CD4-positive, alpha-beta T cell (primary cell): ENCODE results near the gene FAM187B. TPM values are rescaled to one million over a fixed set of nuclear protein-coding genes. Genes with fewer than 3 reads are reported as not detected.
A peak's percentile ranks its signal among the peaks of the same experiment; 100 is the strongest.

Experiments used
- ATAC-seq: fragments of 200-7000 bp; cut with Tn5 transposase; one replicate; pipeline ENCODE4 v1.10.0; 2022; ENCODE audit warnings: mild to moderate bottlenecking; ENCODE audit not compliant: poor library complexity
- CTCF ChIA-PET: fragments of 350-600 bp; sonication (Branson Sonifier 250); formaldehyde crosslinking; loops from one replicate; lab custom pipeline; 2021; ENCODE audit warnings: antibody characterized with exemption, inconsistent platforms; lab: Charles Lee
- POLR2A ChIA-PET: fragments of 350-600 bp; sonication (Branson Sonifier 250); formaldehyde crosslinking; loops from one replicate; lab custom pipeline; 2021; ENCODE audit warnings: antibody characterized with exemption, inconsistent platforms; lab: Charles Lee
- DNase-seq, 14 experiments: peaks; one replicate each; pipeline ENCODE4 v3.0.0-alpha.2; 2013 to 2020; ENCODE audit warnings: mixed read lengths in 2 of 14
- H3K27ac ChIP-seq, 2 donors: one replicate each; pipeline versions ENCODE4 v1.5.1 to v1.7.0; 2013; ENCODE audit warnings: low read length in 2 of 2, low read depth in 1 of 2, mild to moderate bottlenecking in 1 of 2
- H3K27me3 ChIP-seq, 2 experiments: 1 replicate in 1 of 2; 2 replicates in 1 of 2; pipeline versions ENCODE4 v1.6.1 to v1.7.0; 2013; ENCODE audit warnings: low read length in 2 of 2, control low read depth in 1 of 2, mild to moderate bottlenecking in 1 of 2, moderate library complexity in 1 of 2; ENCODE audit not compliant: insufficient read depth in 2 of 2, control insufficient read depth in 1 of 2
- H3K36me3 ChIP-seq: one replicate; pipeline ENCODE4 v1.6.1; 2013; ENCODE audit warnings: low read length, control low read depth; ENCODE audit not compliant: insufficient read depth
- H3K4me1 ChIP-seq: one replicate; pipeline ENCODE4 v1.6.1; 2013; ENCODE audit warnings: low read length, control low read depth; ENCODE audit not compliant: insufficient read depth
- H3K4me3 ChIP-seq: one replicate; pipeline ENCODE4 v1.5.1; 2013; ENCODE audit warnings: mild to moderate bottlenecking, low read length, moderate library complexity
- H3K9me3 ChIP-seq, 2 experiments: 1 replicate in 1 of 2; 2 replicates in 1 of 2; pipeline versions ENCODE4 v1.6.1 to v1.7.0; 2013; ENCODE audit warnings: low read length in 2 of 2, mild to moderate bottlenecking in 2 of 2, control low read depth in 1 of 2, moderate library complexity in 1 of 2; ENCODE audit not compliant: control insufficient read depth in 1 of 2, insufficient read depth in 1 of 2
- H3K27ac Mint-ChIP-seq: one replicate; pipeline ENCODE4 v1.8.0; 2020; ENCODE audit warnings: mixed read lengths
- H3K27me3 Mint-ChIP-seq: one replicate; pipeline ENCODE4 v1.8.0; 2021; ENCODE audit warnings: mixed read lengths
- H3K36me3 Mint-ChIP-seq: one replicate; pipeline ENCODE4 v1.8.0; 2021; ENCODE audit warnings: low read depth, mixed read lengths
- H3K4me1 Mint-ChIP-seq: one replicate; pipeline ENCODE4 v1.8.0; 2021; ENCODE audit warnings: low read depth, mixed read lengths
- H3K4me3 Mint-ChIP-seq: one replicate; pipeline ENCODE4 v1.8.0; 2020; ENCODE audit warnings: mild to moderate bottlenecking, mixed read lengths
- H3K9me3 Mint-ChIP-seq: one replicate; pipeline ENCODE4 v1.8.0; 2020; ENCODE audit warnings: mixed read lengths
- intact Hi-C, 2 experiments: fragments of 100-400 bp; cut with DNase I in 1 of 2; cut with micrococcal nuclease in 1 of 2; formaldehyde crosslinking; loops; one replicate each; pipeline versions ENCODE4 v1.15.1 to v1.9.0; 2023 to 2025; cut with DNase I, micrococcal nuclease
- total RNA-seq, 174 experiments: library from RNA in 2 of 174; stranded (reverse) in 2 of 174; gene quantifications; one replicate each; pipeline ENCODE4 v1.2.3 and lab custom pipeline; 2021 to 2026
- TF ChIP-seq, protein P1 (sequence below): fragments of 200-600 bp; IDR thresholded peaks from one replicate; pipeline ENCODE4 v1.8.0; 2022; ENCODE audit warnings: antibody characterized with exemption, mild to moderate bottlenecking

Gene FAM187B
- total RNA-seq, 2 experiments from 2014 or later: not detected

DNA sequence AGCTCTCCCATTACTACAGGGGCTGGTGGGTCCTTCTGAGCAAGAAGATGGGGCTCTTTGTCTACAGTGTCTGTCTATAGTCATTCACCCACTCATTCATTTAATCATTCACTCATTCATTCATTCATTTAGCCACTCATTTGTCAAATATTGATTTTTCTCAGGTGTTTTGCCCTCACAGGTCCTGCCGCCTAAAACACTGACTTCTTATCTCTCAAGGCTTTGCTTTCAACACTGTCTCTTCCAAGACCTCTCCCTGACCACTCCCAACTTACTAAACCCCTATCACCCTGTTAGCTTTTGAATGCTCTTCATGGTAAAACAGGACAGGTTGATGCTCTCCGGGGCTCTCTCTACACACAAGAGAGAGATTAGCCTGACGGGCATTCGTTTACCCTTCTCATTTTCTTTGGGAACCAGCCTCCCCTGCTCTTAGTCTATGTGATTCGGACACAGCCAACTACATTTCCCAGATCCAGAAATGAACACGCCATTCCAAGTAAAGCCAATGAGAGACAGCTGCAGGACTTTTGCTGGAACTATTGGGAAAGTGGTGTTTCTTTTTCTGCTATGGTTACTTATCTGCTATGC, 22.7 kb downstream of the FAM187B start:
- DNase-seq (no peak), ATAC-seq (no peak)
- H3K27ac Mint-ChIP-seq: peak overlapping the region; percentile 98
- peaks cover 0 to 10% of the 10 kb centered on the region in 2 experiments for H3K9me3 ChIP-seq
- POLR2A ChIA-PET: interaction anchor here (0.8 to 3.1 kb wide), 17 partner anchors 11 to 64 kb away, joined by 3 to 36 read pairs (median 5); partner anchors contain the start of genes FXYD5 and FXYD7
- H3K27ac ChIP-seq: peak overlapping the region; percentile 84 to 98
- peaks cover 3% of the 10 kb centered on the region for H3K36me3 Mint-ChIP-seq
- no peaks in the 10 kb centered on the region for H3K27me3 Mint-ChIP-seq
- CTCF ChIA-PET: interaction anchor here (0.9 to 1.5 kb wide), 2 partner anchors 10 to 65 kb away, joined by 4 to 5 read pairs; no protein-coding TSS in a partner anchor
- intact Hi-C loops: loop anchor here (1.0 to 5.0 kb wide), 5 partner anchors 8 to 209 kb away; partner anchors contain the start of genes FXYD5 (in 1 of the 2) and LSR (in 1 of the 2)
- peaks cover 82% of the 10 kb centered on the region for H3K4me1 ChIP-seq
- peaks cover 82% of the 10 kb centered on the region for H3K4me1 Mint-ChIP-seq
- no peaks in the 10 kb centered on the region for H3K9me3 Mint-ChIP-seq
- H3K27me3 ChIP-seq: no peaks in the 10 kb centered on the region
- H3K4me3 ChIP-seq: no peak overlapping the region
- H3K36me3 ChIP-seq: no peaks in the 10 kb centered on the region
- H3K4me3 Mint-ChIP-seq: peak overlapping the region; percentile 65
- TF ChIP-seq, protein P1, sequence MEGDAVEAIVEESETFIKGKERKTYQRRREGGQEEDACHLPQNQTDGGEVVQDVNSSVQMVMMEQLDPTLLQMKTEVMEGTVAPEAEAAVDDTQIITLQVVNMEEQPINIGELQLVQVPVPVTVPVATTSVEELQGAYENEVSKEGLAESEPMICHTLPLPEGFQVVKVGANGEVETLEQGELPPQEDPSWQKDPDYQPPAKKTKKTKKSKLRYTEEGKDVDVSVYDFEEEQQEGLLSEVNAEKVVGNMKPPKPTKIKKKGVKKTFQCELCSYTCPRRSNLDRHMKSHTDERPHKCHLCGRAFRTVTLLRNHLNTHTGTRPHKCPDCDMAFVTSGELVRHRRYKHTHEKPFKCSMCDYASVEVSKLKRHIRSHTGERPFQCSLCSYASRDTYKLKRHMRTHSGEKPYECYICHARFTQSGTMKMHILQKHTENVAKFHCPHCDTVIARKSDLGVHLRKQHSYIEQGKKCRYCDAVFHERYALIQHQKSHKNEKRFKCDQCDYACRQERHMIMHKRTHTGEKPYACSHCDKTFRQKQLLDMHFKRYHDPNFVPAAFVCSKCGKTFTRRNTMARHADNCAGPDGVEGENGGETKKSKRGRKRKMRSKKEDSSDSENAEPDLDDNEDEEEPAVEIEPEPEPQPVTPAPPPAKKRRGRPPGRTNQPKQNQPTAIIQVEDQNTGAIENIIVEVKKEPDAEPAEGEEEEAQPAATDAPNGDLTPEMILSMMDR: no peak

DNA sequence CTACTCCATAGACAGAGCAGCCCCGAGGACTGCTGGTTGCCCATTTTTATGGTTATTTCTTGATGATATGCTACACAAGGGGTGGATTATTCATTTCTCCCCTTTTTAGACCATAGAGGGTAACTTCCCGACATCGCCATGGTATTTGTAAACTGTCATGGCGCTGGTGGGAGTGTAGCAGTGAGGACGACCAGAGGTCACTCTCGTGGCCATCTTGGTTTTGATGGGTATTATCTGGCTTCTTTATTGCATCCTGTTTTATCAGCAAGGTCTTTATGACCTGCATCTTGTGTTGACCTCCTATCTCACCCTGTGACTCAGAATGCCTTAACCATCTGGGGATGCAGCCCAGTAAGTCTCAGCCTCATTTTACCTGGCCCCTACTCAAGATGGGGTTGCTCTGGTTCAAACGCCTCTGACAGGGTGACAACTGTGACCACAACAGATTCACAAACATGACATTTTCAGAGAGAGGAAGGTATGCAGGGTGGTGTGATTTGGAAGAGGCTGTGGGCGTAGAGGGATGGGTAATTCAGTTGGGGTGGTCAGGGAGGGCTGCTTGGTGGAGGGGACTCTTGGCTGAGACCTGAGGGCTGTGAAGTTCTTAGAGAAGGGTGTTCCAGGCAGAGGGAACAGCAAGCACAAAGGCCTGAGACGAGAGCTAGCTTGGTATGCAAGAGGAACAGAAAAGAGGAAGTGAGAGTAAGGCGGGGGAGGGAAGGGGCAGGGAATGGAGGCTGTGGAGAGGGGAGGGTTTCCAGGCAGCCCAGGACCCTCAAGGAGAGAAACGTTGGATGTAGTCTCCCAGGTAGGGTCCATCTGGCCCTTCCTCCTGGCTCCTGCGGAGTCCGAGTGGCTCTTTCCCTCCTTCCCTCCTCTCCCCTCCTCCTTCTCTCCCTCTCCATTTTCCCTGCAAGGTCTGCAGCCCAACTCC, 23.5 kb downstream of the FAM187B start:
- no peak overlapping the region for H3K4me3 ChIP-seq

More for the DNA sequence above, 23.5 kb downstream of the FAM187B start:
- Mint-ChIP-seq H3K36me3 (no peaks in the 10 kb centered on the region), H3K9me3 (no peaks in the 10 kb centered on the region), H3K27me3 (no peaks in the 10 kb centered on the region), H3K27ac (peak overlapping the region; percentile 98), H3K4me3 (peak overlapping the region; percentile 6), H3K4me1 (peaks cover 81% of the 10 kb centered on the region)
- H3K27me3 ChIP-seq: no peaks in the 10 kb centered on the region
- TF ChIP-seq, protein P1: no peak
- DNase-seq (peak in 4 of 14 experiments; percentile 38 to 60 (median 58)), ATAC-seq (no peak)
- intact Hi-C loops: loop anchor here in 1 of 2 experiments (5.0 kb wide), 3 partner anchors 42 to 208 kb away; partner anchors contain the start of genes FXYD5 and LSR
- peak overlapping the region; percentile 84 to 98 for H3K27ac ChIP-seq
- H3K36me3 ChIP-seq: no peaks in the 10 kb centered on the region
- peaks cover 78% of the 10 kb centered on the region for H3K4me1 ChIP-seq
- peaks cover 0 to 10% of the 10 kb centered on the region in 2 experiments for H3K9me3 ChIP-seq
- ChIA-PET CTCF (interaction anchor here (1.5 kb wide), 2 partner anchors 7 to 11 kb away, joined by 4 to 5 read pairs; no protein-coding TSS in a partner anchor), POLR2A (interaction anchor here (1.4 to 3.1 kb wide), 7 partner anchors 12 to 59 kb away, joined by 4 to 36 read pairs (median 12); partner anchors contain the start of gene FXYD5)
